GM15510 (cell line): Measurements from ENCODE around the gene CNPY1.

Source experiments
- POLR2A ChIP-seq: IDR thresholded peaks from 3 replicates; pipeline ENCODE4 v1.6.1; 2011; ENCODE audit warnings: borderline replicate concordance; ENCODE audit not compliant: insufficient read length; ENCODE audit errors: extremely low read depth

The CNPY1 gene

GRCh38 chr7:155568333-155568660 is 21.9 kb upstream of the CNPY1 start:
- TF ChIP-seq POLR2A, result no peak

- TF ChIP-seq POLR2A, result no peak
These were observed 21.4 kb upstream of the CNPY1 start for GRCh38 chr7:155567646-155568332.

- TF ChIP-seq POLR2A, result no peak
These were observed 19.9 kb upstream of the CNPY1 start for GRCh38 chr7:155566011-155566836.

- no peak for TF ChIP-seq POLR2A
These were observed 19.2 kb upstream of the CNPY1 start for GRCh38 chr7:155565596-155565995.

GRCh38 chr7:155562106-155562505 is 15.7 kb upstream of the CNPY1 start:
- no peak for TF ChIP-seq POLR2A

GRCh38 chr7:155560982-155561686 is 14.8 kb upstream of the CNPY1 start:
- no peak for TF ChIP-seq POLR2A

- TF ChIP-seq POLR2A, result no peak
These were observed 14.0 kb upstream of the CNPY1 start for GRCh38 chr7:155560196-155560885.

GRCh38 chr7:155559519-155560108 is 13.3 kb upstream of the CNPY1 start:
- TF ChIP-seq POLR2A, result no peak

GRCh38 chr7:155558961-155559360 is 12.6 kb upstream of the CNPY1 start:
- TF ChIP-seq POLR2A, result no peak

GRCh38 chr7:155558351-155558750 is 12.0 kb upstream of the CNPY1 start:
- TF ChIP-seq POLR2A, result no peak

GRCh38 chr7:155557778-155558177 is 11.4 kb upstream of the CNPY1 start:
- TF ChIP-seq POLR2A, result no peak

GRCh38 chr7:155556763-155557162 is 10.4 kb upstream of the CNPY1 start:
- no peak for TF ChIP-seq POLR2A

GRCh38 chr7:155555116-155555695 is 8.8 kb upstream of the CNPY1 start:
- TF ChIP-seq POLR2A, result no peak

GRCh38 chr7:155553871-155554270 is 7.5 kb upstream of the CNPY1 start:
- TF ChIP-seq POLR2A, result no peak
